DMS 273 (cell line): ENCODE data around the gene UBXN10.

ENCODE experiments used
- DNase-seq: peaks from one replicate; lab custom pipeline; 2025; ENCODE audit not compliant: unreplicated experiment; lab: John Stamatoyannopoulos, UW

Gene UBXN10

DNA sequence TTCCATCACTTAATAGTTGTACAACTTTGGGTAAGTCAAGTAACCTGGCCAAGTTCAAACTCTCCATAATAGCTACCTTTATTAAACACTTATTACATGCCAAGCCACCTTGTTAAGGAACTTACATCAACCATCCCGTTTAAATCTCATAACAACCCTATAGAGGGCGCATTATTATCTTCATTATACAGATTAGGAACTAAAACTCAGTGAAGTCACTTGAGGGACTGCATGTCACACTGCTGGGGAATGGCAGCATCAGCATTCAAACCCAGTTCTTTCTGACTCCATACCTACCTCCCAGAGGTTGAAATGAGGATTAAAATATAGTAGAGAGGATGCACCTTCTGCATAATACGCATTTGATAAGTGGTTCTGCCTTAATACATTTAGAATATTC, 47.5 kb downstream of the UBXN10 start:
- DNase-seq, result peak; percentile 69

DNA sequence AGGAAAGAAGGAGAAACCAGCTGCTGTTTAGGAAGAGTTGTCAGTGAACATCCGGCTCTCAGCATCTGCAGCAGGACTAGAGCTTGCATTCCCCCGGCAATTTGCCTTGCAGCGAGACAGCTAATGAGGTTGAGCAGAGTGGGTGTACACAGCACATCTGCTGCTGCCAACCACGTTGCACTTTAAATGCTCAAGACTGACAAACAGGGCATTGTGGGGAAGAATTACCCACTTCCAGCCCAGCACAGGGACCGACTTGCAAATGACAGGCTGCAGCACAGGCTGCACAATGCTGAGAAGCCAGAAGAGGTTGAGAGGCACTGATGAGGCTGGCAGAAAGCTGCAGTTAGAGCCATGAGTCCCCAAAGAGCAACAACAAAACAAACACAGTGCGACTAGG, 48.0 kb downstream of the UBXN10 start:
- peak; percentile 70 for DNase-seq

GRCh38 chr1:20234788-20235535, 49.1 kb downstream of the UBXN10 start:
- DNase-seq, result no peak

DNA sequence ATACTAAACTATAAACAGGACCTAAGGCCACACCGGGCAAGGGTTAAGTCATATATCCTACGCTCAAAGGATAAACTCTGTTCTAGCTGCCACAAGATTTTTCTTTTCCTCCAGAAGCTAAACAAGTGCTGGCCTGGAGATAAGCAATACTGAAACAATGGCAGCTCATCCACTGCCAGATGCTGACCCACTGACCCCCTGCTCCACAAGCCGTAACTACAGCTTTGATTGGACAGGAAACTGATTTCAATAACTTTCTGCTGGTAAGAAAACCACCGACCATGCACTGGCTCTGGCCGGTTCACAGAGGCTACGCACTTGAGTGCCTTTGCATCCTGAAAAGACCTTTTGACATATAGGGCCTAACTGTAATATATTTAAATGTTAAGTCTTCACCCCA, 51.8 kb downstream of the UBXN10 start:
- no peak for DNase-seq

DNA sequence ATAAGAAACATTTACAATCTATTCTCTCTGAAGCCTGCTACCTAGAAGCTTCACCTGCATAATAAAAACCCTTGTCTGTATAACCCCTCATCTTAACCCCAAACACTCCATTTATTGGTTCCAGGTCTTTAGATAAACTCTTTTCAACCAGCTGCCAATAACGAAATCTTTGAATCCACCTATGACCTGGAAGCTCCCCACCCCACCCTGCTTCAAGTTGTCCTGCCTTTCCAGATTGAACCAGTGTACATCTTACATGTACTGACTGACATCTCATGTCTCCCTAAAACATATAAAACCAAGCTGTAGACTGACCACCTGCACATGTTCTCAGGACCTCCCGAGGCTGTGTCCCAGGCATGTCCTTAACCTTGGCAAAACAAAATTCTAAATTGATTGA, 54.1 kb downstream of the UBXN10 start:
- no peak for DNase-seq

- DNase-seq, result no peak
These were observed 57.1 kb downstream of the UBXN10 start for GRCh38 chr1:20242890-20243479.
